NCI-H2107 (cell line): ENCODE measurements around the gene DNMT1.
"Not testable (repeated sequence)": the region's sequence is repeated elsewhere in the genome, so short reads cannot be mapped to it uniquely, and the experiment has no call there.

ENCODE experiments used
- DNase-seq: peaks from one replicate; lab custom pipeline; 2025; lab: John Stamatoyannopoulos, UW

Gene DNMT1

DNA sequence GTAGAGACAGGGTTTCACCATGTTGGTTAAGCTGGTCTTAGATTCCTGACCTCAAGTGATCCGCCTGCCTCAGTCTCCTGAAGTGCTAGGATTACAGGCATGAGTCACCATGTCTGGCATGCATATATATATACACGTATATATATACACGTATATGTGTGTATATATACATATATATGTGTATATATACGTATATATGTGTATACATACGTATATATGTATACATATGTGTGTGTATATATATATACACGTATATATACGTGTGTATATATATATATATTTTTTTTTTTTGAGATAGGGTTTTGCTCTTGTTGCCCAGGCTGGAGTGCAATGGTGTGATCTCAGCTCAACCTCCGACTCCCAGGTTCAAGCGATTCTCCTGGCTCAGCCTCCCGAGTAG is 11.9 kb downstream of the DNMT1 start:
- no peak for DNase-seq

DNA sequence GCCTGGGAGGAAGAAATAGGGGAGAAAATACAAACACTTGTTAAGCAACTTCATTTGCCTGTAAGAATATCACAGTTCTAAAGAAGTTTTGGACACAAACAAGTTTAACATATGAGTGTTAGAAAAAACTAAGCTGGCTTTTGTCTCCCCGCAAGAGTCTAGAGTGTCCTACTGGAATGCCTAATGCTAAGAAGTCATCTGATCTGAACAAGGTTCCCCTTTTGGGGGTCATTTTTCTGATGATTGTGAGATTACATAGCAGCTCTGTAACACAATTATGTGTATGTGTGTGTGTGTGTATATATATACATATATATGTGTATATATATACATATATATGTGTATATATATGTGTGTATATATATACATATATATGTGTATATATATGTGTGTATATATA is 12.7 kb downstream of the DNMT1 start:
- DNase-seq, result no peak

DNA sequence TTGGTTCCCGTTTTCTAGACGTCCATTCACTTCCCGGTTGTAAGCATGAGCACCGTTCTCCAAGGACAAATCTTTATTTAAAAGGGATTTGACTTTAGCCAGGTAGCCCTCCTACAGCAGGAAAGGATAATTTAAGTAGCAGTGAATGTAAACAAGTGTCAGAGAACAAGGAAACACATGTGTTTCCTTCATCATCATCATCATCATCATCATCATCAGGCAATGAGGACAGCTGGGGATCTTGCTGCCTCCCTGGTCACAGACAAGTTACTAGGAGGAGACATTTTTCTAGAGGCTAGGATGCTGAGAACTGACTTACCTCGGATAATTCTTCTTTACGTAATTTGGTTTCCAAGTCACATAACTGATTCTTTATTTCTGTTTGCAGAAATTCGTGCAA is 14.3 kb downstream of the DNMT1 start:
- DNase-seq, result no peak

DNA sequence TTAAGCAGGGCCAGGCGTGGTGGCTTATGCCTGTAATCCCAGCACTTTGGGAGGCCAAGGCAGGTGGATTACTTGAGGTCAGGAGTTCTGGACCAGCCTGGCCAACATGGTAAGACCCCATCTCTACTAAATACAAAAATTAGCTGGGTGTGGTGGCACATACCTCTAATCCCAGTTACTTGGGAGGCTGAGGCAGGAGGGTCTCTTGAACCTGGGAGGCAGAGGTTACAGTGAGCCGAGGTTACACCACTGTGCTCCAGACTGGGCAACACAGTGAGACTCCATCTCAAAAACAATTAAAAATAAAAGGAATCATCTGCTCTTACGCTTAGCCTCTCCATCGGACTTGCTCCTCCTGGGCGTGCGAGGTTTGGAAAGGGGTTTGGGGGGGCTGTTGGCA is 14.7 kb downstream of the DNMT1 start:
- DNase-seq, result not testable (repeated sequence)

DNA sequence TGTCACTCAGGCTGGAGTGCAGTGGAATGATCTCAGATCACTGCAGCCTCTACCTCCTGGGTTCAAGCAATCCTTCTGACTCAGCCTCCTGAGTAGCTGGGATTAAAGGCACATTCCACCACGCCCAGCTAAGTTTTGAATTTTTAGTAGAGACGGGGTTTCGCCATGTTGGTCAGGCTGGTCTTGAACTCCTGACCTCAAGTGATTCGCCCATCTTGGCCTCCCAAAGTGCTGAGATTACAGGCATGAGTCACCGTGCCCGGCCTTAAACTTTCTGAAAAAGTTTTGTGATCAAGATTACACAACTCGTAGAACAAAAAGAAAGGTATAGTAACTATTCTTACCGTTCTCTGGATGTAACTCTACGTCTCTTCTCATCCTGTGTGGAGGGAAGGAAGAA is 21.2 kb downstream of the DNMT1 start:
- no peak for DNase-seq

DNA sequence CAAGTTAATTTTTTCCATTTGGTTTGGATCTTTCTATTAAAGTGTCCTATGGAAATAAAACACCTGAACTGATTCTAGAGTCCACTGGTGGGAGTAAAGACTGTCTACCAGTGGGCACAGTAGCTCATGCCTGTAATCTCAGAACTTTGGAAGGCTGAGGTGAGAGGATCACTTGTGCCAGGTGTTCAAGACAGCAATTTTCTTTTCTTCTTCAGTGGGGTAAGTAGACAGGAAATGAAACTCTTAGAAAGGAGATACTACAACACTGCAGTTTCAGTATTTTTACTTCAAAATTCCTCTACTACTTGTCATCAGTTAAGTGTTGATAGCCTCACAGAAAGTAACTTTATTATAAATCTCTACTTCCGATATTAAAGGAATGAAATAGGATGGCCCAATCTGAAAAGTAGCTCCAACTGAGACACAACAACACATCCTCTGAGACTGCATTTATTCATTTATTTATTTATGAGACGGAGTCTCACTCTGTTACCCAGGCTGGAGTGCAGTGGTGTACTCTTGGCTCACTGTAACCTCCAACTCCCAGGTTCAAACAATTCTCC is 26.3 kb downstream of the DNMT1 start:
- DNase-seq, result no peak

DNA sequence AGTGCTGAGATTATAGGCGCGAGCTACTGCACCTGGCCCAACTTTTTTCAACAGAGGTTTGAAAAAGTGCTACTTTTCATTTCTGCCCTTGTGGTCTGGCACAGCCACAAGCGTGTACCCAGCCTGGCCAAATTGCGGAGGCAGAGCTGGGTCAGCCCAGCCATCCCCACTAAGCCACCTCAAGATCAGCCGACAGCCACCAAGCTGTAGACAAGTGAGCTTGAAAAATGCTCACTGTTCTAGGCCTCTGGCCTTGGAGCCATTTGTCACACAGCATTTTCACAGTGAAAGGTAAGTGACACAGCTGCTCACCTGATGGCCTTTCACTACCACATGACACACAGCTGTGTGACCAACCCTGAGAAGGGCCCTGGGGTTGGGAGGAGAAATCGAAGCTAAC is 27.3 kb downstream of the DNMT1 start:
- no peak for DNase-seq

DNA sequence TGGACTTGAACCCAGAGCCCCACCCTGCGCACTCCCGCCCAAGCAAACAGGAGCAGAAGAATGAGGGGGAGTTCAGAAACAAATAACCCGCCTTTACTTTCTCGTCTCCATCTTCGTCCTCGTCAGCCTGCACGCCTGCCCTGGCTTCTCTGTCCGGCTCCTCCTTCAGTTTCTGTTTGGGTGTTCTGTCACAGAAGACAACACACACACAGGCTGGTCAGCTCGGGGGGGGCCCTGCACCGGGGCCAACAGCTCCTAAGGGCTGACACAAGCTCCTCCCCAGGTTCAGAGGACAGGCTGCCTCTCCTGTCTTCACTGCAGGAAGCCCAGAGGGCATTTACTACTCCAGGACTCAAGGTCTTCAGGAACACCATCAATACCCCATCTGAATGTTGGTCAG is 28.3 kb downstream of the DNMT1 start:
- DNase-seq, result not testable (repeated sequence)

DNA sequence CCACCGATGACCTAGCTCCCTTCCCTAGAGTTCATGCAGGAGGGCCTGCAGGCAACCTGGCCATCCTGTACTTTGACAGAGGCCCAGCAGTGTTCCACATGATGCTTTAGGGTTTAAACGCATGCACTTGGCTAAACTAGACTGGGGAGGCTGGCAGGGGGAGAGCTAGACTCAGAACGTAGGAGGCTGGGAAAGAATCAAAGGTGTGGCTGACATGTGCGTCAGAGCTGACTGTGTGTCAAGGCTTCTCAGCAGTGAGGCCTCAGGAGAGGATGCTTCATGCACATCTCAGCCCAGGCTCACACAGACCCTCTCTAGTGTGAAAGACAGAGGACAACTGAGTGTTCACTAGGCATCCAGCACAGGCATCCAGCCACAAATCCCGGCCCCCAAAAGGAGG is 28.7 kb downstream of the DNMT1 start:
- DNase-seq, result no peak

DNA sequence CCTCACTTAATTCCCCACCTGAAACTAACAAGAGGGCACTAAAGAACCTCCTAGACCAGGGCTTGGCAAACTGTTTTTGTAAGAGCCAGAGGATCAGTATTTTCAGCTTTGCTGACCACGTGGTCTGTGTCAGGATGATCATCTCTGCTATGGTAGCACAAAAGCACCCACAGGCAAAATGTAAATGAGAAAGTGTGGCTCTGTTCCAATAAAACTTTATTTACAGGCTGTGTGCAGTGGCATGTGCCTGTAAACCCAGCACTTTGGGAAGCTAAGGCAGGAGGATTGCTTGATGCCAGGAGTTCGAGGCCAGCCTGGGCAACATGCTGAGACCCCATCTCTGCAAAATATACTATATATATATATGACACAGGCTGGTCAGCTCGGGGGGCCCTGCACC is 31.2 kb downstream of the DNMT1 start:
- no peak for DNase-seq

DNA sequence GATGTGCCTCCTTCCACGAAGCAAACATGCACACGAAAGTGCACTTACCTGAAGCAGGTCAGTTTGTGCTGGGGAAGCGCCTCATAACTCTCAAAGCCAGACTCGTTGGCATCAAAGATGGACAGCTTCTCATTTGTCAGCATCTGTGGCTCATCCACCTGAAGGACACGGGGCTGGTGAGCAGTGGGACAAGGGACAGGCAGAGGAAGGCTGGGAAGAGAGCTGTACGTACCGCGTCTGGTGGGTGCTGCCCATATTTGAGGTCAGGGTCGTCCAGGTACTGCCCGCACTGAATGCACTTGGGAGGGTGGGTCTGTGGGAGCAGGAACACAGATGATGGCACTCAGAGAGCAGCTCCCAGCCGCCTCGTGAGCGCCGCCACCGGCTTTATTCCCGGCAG is 35.1 kb downstream of the DNMT1 start:
- no peak for DNase-seq

DNA sequence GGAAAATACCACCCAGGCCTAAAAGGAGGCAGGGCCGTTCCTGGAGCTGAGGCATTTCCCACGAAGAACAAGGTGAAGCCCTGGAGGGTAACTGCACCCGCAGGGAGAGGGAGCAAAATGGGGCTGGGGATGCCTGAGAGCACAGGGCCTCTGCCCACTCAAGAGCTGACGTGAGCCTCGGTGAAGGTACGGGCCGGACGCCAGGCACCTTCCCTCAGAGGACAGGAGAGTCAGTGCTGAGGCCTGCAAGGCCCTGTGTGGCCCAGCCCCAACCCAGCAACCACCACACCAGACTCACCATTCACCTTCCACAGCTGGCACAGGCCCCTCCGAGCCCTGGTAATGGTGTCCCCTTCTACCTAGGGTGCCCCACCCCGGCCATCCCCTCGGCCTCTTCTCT is 36.3 kb downstream of the DNMT1 start:
- no peak for DNase-seq

DNA sequence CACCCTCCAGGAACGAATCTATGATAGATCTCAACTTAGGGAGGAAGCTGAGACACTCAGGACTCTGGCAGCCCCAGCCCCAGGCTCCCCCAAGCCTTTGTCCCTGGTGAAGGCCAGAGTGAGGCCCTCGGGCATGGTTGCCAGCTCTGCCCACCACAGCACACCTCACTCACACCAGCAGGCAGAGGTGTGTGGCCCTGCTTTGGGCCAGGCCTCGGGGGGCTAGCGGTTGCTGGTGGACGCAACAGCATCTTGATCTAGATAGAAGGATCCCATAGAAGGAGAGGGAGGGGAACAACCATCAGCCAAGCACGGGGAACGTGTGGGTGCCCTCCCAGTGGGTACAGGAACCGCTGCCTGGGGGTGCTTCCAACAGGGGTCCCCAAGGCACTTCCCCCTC is 36.7 kb downstream of the DNMT1 start:
- no peak for DNase-seq

DNA sequence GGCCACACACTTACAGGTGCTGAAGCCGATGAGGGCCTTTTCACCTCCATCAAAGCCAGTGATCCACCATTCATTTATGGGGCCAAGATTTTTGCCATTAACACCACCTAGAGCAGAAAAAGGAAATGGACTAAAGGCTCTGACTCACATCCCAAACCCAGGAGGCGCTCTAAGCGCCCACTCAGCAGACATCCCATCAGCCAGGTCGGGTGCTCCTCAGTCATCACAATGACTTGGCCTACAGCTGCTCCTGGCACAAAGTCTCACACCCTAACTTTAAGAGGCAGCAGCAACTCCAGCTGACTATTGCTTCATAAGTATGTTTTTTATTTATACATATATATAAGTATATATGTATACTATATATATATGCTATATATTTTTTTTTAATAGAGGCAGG is 38.9 kb downstream of the DNMT1 start:
- DNase-seq, result no peak

DNA sequence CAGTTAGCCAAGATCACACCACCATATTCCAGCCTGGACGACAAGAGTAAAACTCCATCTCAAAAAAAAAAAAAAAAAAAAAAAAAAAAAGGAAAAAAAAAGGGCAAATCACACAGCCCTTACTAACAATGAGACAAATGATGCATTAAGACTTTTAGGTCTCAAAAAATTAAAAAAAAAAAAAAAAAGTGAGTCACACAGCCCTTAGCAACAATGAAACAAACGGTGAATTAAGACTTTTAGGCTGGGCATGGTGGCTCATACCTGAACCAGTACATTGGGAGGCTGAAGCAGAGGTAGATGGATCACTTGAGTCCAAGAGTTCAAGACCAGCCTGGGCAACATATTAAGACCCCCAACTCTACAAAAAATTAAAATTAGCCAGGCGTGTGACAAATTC is 42.7 kb downstream of the DNMT1 start:
- no peak for DNase-seq

DNA sequence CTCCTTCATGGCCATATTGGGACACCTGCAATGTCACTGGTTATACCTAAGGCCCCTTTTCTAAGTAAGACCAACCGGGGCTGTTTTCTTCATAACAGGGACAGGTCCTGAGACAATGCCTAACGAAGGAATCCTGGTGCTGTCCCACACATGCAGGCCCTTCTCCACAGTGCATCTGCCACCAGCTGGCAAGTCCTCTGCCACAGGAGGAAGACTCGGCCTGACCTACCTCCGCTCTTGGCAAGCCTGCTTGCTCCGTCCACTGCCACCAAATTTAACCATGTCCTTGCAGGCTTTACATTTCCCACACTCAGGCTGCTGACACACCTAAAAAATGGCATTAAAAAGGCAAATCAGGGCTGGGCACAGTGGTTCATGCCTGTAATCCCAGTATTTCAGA is 43.2 kb downstream of the DNMT1 start:
- DNase-seq, result no peak

DNA sequence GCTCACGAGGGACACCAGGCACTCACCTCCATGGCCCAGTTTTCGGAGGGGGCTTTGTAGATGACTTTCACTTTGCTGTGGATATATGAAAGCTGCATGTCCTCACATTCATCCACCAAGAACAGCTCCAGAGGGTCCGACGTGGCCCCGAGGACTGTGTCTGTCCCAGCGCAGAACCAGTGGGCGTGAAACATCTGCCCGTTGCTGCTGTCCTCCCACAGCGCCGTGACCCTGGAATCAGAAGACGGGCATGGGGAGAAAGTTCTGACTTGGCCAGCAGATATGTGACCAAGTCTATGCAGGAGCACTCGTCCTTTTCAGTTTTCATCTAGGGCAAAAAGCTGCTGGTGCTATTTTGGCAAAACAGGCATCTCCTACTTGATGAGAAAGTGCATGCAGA is 45.3 kb downstream of the DNMT1 start:
- no peak for DNase-seq

DNA sequence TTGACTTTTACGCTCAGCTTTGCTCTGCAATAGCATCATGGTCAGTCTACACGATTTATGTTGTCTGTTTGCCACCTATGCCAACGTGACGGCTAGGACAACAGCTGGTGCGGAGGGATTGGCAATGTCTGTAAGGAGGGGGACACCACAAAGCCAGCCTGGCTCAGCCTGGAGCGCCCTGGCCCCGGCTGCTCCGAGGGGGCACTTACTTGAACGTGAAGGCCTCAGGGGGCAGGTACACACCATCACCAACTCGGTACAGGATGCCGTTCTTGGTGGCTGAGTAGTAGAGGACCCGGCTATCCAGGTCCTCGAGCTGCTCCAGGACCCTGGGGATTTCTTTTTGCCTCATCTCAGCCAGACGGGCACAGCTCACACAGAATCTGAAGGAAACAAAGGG is 48.6 kb downstream of the DNMT1 start:
- no peak for DNase-seq

DNA sequence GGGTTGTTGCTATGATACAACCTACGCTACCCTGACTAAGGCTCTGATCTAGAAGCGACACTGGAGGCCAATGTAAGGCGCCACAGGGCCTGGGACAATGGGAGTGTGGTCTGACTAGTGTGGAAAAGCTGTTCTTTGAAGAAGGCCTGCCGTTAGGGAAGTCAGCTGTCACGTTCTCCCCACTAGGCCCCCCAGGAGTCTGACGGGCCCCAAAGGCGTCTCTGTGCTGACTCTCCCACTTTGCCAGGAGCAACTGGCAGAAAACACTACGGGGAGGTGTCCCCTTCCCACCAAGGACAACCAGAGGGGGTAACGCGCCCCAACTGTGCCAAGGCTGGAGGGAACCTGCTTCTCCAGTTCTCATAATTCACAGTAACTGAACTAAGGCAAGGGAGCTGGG is 49.7 kb downstream of the DNMT1 start:
- DNase-seq, result no peak

DNA sequence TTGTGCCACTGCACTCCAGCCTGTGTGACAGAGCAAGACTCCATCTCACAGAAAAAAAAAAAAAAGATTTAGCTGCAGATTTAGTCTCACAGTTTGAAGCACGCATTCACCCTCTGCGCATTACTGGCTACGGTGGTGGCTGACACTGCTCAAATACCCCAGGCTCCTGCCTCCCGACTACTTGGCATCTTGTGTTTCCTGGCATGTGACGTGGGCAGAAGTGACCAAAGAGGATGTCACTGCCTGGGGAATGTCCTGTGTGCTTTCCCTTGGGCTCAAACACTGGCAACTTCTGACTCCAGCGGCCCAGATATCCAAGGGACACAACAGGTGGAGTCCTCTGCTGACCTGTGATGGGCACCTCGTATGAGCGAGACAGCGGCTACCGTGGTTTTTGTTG is 50.4 kb downstream of the DNMT1 start:
- DNase-seq, result no peak

DNA sequence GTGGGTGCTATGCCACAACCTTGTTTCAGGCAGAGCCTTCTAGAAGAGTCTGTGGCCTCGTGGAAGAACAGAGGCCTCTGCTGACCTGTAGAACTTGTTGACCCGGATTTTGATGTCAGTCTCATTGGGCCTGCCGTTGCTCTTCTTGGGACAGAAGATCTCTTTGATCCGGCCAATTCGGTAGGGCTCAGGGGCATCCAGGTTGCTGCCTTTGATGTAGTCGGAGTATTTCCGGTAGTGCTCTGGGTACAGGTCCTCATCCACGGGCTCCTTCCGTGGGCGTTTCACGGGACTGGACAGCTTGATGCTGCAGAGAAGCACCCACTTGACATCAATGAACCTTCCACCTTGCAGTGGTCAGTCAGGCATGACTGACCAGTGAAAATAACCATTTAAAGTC is 51.1 kb downstream of the DNMT1 start:
- DNase-seq, result no peak

DNA sequence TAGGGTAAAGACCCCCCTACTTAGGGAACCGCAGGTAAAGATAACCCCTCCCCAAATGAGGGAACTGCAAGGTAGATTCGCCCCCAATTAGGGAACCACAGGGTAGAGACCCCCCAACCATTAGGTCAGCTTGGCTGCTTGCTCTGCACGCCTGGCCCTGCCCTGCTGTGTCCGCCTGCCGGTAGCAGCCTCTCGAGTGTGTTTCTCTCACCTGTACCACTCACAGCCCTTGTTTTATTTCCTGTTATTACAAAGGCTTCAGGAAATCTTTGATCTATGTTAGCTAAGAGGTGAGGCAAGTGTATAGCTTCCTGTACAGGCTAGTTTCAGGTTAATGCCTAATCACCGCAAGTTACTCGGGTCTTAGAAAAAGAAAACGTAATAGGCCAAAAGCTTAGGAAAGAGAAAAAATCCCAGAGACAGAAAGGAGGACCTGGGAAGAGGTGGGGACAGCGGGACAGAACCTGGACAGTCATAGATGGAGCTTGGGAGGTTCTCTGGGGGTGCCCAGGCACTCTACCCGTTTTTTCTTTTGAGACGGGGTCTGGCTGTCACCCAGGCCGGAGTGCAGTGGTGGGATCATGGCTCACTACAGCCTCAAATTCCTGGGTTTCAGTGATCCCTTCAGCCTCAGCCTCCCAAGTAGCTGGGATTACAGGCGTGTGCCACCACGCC is 51.9 kb downstream of the DNMT1 start:
- DNase-seq, result no peak

DNA sequence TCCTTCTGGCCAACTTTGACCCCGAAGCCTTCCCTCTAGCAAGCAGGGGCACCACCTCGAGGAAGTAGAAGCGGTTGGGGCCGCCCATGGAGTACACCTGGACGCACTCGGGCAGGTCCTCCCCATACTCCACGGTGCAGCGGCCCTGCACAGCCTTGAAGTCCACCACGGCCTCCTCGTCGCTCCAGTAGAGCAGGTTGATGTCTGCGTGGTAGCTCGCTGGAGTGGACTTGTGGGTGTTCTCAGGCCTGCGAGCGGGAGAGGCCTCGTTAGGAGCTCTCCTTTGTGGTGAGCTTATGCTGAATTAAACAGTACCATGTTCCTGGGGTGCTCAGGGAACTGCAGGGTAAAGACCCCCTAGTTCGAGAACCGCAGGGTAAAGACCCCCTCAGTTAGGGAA is 52.8 kb downstream of the DNMT1 start:
- no peak for DNase-seq

DNA sequence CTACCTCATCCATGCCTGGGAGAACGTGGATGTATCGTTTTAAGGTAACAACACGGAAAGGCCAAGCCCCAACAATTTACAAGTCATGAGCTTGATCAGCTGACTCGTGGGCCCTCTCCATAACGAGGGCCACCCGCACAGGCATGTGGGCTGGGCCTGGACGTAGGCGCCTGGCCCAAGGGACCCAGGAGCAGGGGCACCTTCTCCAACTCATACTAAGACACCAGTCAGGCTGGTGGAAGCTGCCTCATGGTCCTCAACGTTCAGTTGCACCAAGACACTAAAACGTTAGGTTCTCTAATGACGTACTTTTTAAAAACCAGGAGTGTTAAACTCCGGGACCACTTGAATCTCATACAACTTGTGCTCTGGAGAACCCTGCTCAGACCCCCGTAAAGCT is 53.3 kb downstream of the DNMT1 start:
- DNase-seq, result no peak

DNA sequence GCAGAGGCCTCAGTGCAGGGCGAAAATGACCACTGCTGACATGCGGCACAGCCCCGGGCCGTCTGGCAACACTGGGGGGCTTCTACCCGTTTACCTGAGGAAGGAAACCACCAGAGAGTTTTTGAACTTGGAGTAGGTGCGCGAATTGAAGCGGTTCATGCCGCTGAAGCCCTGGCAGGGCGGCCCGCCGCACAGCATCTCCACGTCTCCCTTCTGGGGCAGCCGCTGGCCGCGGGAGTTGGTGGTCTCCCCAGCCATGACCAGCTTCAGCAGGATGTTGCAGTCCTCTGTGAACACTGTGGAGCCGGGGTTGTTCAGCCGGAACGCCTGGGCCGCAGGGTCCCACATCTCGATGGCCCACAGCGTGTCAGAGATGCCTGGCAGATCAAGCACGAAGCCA is 54.8 kb downstream of the DNMT1 start:
- DNase-seq, result no peak
